ENCODE results near the gene STRN3.

GRCh38 chr14:30928462-30928861, 97.7 kb downstream of the STRN3 start:
- TF ChIP-seq CTCF (IDR thresholded peaks at IDR 0.05; ENCODE audit: low read depth, low read length, poor library complexity, severe bottlenecking): no peak
- TF ChIP-seq EZH2phosphoT487 (IDR thresholded peaks at IDR 0.05; ENCODE audit: borderline replicate concordance, low read length): no peak
